GM06990 (cell line): ENCODE results near the gene CGB3.
A peak's percentile ranks its signal among the peaks of the same experiment; 100 is the strongest.

Source experiments
- DNase-seq: peaks from one replicate; pipeline ENCODE4 v3.0.0-alpha.2; 2011; ENCODE audit not compliant: insufficient read length; ENCODE audit errors: extremely low read depth
- H3K27me3 ChIP-seq: replicated peaks from 2 replicates; pipeline ENCODE4 v1.6.0; 2011; ENCODE audit warnings: low read length; ENCODE audit not compliant: control insufficient read depth, insufficient read depth
- H3K36me3 ChIP-seq: 2 replicates; pipeline ENCODE4 v1.5.1; 2011; ENCODE audit warnings: low read length; ENCODE audit not compliant: control insufficient read depth, insufficient read depth
- H3K4me3 ChIP-seq: replicated peaks from 2 replicates; pipeline ENCODE4 v1.5.1; 2011; ENCODE audit warnings: low read depth, mild to moderate bottlenecking, control low read depth, low read length
- CTCF ChIP-seq: IDR thresholded peaks from 2 replicates; pipeline ENCODE4 v1.5.1; 2011; ENCODE audit warnings: low read length, control low read depth, mild to moderate bottlenecking, inconsistent platforms; ENCODE audit not compliant: insufficient read depth, poor library complexity, severe bottlenecking

CGB3 gene

GRCh38 chr19:48991873-48992580 lies 32.1 kb downstream of the CGB3 start:
- TF ChIP-seq CTCF: no peak
- no peak for DNase-seq
- peak overlapping the region; percentile 93 for H3K4me3 ChIP-seq
- peaks cover 6% of the 10 kb centered on the region for H3K36me3 ChIP-seq
- no peaks in the 10 kb centered on the region for H3K27me3 ChIP-seq

GRCh38 chr19:48991011-48991609 lies 33.0 kb downstream of the CGB3 start:
- no peak for TF ChIP-seq CTCF
- H3K36me3 ChIP-seq: peaks cover 9% of the 10 kb centered on the region

GRCh38 chr19:48990400-48990799 lies 33.7 kb downstream of the CGB3 start:
- Histone ChIP-seq H3K4me3 (no peak overlapping the region), H3K27me3 (no peaks in the 10 kb centered on the region), H3K36me3 (peaks cover 12% of the 10 kb centered on the region)
- TF ChIP-seq CTCF: no peak
- DNase-seq: no peak

More at GRCh38 chr19:48991011-48991609, 33.0 kb downstream of the CGB3 start:
- H3K4me3 ChIP-seq: no peak overlapping the region; the same call in 1 of the 2 replicates
- no peaks in the 10 kb centered on the region for H3K27me3 ChIP-seq
- no peak for DNase-seq

- no peak for TF ChIP-seq CTCF
- H3K4me3 ChIP-seq: no peak overlapping the region
- no peak for DNase-seq
- H3K27me3 ChIP-seq: no peaks in the 10 kb centered on the region
- H3K36me3 ChIP-seq: peaks cover 18% of the 10 kb centered on the region
Measured at GRCh38 chr19:48989701-48990291, 34.3 kb downstream of the CGB3 start.

- DNase-seq: no peak
- Histone ChIP-seq H3K36me3 (peaks cover 18% of the 10 kb centered on the region), H3K27me3 (no peaks in the 10 kb centered on the region), H3K4me3 (no peak overlapping the region)
- no peak for TF ChIP-seq CTCF
Measured at GRCh38 chr19:48988860-48989259, 35.3 kb downstream of the CGB3 start.
